ENCODE measurements around the gene LRRC23. TPM values are rescaled to one million over a fixed set of nuclear protein-coding genes. Genes with fewer than 3 reads are reported as not detected.
"Not testable (repeated sequence)": the region's sequence is repeated elsewhere in the genome, so short reads cannot be mapped to it uniquely, and the experiment has no call there.

LRRC23 gene
- total and polyA plus RNA-seq, 9 of the 15 experiments (the other 6 are each of a cell fraction or from before 2014, with no cell fraction given): 2.2 to 7.0 (median 3.0) TPM

- TF ChIP-seq, protein P1, sequence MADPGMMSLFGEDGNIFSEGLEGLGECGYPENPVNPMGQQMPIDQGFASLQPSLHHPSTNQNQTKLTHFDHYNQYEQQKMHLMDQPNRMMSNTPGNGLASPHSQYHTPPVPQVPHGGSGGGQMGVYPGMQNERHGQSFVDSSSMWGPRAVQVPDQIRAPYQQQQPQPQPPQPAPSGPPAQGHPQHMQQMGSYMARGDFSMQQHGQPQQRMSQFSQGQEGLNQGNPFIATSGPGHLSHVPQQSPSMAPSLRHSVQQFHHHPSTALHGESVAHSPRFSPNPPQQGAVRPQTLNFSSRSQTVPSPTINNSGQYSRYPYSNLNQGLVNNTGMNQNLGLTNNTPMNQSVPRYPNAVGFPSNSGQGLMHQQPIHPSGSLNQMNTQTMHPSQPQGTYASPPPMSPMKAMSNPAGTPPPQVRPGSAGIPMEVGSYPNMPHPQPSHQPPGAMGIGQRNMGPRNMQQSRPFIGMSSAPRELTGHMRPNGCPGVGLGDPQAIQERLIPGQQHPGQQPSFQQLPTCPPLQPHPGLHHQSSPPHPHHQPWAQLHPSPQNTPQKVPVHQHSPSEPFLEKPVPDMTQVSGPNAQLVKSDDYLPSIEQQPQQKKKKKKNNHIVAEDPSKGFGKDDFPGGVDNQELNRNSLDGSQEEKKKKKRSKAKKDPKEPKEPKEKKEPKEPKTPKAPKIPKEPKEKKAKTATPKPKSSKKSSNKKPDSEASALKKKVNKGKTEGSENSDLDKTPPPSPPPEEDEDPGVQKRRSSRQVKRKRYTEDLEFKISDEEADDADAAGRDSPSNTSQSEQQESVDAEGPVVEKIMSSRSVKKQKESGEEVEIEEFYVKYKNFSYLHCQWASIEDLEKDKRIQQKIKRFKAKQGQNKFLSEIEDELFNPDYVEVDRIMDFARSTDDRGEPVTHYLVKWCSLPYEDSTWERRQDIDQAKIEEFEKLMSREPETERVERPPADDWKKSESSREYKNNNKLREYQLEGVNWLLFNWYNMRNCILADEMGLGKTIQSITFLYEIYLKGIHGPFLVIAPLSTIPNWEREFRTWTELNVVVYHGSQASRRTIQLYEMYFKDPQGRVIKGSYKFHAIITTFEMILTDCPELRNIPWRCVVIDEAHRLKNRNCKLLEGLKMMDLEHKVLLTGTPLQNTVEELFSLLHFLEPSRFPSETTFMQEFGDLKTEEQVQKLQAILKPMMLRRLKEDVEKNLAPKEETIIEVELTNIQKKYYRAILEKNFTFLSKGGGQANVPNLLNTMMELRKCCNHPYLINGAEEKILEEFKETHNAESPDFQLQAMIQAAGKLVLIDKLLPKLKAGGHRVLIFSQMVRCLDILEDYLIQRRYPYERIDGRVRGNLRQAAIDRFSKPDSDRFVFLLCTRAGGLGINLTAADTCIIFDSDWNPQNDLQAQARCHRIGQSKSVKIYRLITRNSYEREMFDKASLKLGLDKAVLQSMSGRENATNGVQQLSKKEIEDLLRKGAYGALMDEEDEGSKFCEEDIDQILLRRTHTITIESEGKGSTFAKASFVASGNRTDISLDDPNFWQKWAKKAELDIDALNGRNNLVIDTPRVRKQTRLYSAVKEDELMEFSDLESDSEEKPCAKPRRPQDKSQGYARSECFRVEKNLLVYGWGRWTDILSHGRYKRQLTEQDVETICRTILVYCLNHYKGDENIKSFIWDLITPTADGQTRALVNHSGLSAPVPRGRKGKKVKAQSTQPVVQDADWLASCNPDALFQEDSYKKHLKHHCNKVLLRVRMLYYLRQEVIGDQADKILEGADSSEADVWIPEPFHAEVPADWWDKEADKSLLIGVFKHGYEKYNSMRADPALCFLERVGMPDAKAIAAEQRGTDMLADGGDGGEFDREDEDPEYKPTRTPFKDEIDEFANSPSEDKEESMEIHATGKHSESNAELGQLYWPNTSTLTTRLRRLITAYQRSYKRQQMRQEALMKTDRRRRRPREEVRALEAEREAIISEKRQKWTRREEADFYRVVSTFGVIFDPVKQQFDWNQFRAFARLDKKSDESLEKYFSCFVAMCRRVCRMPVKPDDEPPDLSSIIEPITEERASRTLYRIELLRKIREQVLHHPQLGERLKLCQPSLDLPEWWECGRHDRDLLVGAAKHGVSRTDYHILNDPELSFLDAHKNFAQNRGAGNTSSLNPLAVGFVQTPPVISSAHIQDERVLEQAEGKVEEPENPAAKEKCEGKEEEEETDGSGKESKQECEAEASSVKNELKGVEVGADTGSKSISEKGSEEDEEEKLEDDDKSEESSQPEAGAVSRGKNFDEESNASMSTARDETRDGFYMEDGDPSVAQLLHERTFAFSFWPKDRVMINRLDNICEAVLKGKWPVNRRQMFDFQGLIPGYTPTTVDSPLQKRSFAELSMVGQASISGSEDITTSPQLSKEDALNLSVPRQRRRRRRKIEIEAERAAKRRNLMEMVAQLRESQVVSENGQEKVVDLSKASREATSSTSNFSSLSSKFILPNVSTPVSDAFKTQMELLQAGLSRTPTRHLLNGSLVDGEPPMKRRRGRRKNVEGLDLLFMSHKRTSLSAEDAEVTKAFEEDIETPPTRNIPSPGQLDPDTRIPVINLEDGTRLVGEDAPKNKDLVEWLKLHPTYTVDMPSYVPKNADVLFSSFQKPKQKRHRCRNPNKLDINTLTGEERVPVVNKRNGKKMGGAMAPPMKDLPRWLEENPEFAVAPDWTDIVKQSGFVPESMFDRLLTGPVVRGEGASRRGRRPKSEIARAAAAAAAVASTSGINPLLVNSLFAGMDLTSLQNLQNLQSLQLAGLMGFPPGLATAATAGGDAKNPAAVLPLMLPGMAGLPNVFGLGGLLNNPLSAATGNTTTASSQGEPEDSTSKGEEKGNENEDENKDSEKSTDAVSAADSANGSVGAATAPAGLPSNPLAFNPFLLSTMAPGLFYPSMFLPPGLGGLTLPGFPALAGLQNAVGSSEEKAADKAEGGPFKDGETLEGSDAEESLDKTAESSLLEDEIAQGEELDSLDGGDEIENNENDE (IDR thresholded peaks at IDR 0.05; ENCODE audit: low read depth, low read length): no peak
- TF ChIP-seq CBX2 (IDR thresholded peaks at IDR 0.05; ENCODE audit: insufficient read depth, low read length, poor library complexity, severe bottlenecking): no peak
- no peak for TF ChIP-seq ARID2 (IDR thresholded peaks at IDR 0.05)
- TF ChIP-seq ZNF165 (CRISPR knock-in tag; IDR thresholded peaks at IDR 0.05; ENCODE audit: borderline replicate concordance): no peak
- no peak for TF ChIP-seq ETV5 (CRISPR knock-in tag; IDR thresholded peaks at IDR 0.05; ENCODE audit: low read depth)
These were observed 40.9 kb upstream of the LRRC23 start (continued) for GRCh38 chr12:6863586-6864321.

DNA sequence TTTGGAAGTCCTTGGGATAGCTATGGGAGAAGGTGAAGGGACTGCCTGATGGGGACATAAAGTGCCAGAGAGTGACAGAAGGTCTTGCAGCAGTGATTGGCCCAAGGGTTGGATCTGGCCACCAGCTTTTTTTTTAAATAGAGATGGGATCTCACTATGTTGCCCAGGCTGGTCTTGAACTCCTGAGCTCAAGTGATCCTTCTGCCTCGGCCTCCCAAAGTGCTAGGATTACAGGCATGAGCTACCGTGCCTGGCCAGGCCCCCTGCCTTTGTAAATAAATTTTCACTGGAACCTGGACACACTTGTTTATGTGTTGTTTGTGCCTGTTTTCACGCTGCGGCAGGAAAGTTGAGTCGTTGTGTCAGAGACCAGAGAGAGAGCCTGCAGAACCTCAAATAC lies 39.3 kb upstream of the LRRC23 start:
- Histone ChIP-seq H3K79me2 (ENCODE audit: control insufficient read depth, insufficient read depth, low read length) (peaks cover 33% of the 10 kb centered on the region), H3K36me3 (ENCODE audit: control insufficient read depth, insufficient read depth, low read length) (peaks cover 74% of the 10 kb centered on the region), H3K4me1 (replicated peaks in 1 of 2; ENCODE audit: control insufficient read depth in 2 of 2, insufficient read depth in 2 of 2, low read length in 2 of 2) (peaks cover 26 to 35% of the 10 kb centered on the region in 2 experiments; a peak in 4 of 5 replicates), H4K20me1 (replicated peaks; ENCODE audit: control insufficient read depth, insufficient read depth, low read length) (peaks cover 24% of the 10 kb centered on the region)
- H3K9me1 ChIP-seq (ENCODE audit: control insufficient read depth, insufficient read depth, low read length); DNase-seq (ENCODE audit: extremely low read depth in 1 of 4, low spot score in 3 of 4); FAIRE-seq; ATAC-seq; BruUV-seq (replicated peaks); H3K9me3 ChIP-seq (replicated peaks; ENCODE audit: control insufficient read depth, insufficient read depth, low read depth, low read length); H2AFZ ChIP-seq (ENCODE audit: low read depth, low read length); H3K4me2 ChIP-seq (ENCODE audit: insufficient read depth, low read length); H3K27ac ChIP-seq (ENCODE audit: extremely low read depth, low read depth, low read length); H3K4me3 ChIP-seq; CTCF ChIA-PET (ENCODE audit: low intra/inter-chr PET ratio); H3K27me3 ChIP-seq (ENCODE audit: control insufficient read depth in 2 of 2, insufficient read depth in 2 of 2, low read length in 2 of 2); H3K9ac ChIP-seq (ENCODE audit: insufficient read depth in 1 of 2, low read depth in 2 of 2, low read length in 2 of 2): not testable (repeated sequence)
- intact Hi-C loops (cut with micrococcal nuclease): loop anchor here (5.0 kb wide), 1 partner anchor 77 kb away; the partner anchor contains the start of genes C12orf57 and RNU7-1
- WGBS (ENCODE audit: insufficient coverage, low coverage, missing lambda C conversion rate): 100% methylated on average over 3 of the region's 5 CpGs
- POLR2A ChIA-PET: interaction anchor here (0.6 to 11.3 kb wide), 6 partner anchors 12 to 253 kb away, joined by 3 to 174 read pairs (median 3); partner anchors contain the start of genes C12orf57, CDCA3, RNU7-1 and USP5
- in situ Hi-C loops (cut with MboI): loop anchor here (5.0 kb wide), 1 partner anchor 77 kb away; the partner anchor contains the start of genes C12orf57 and RNU7-1
